Measurements from ENCODE around the gene ICAM3. TPM values are rescaled to one million over a fixed set of nuclear protein-coding genes. Genes with fewer than 3 reads are reported as not detected.

Gene ICAM3, protein sequence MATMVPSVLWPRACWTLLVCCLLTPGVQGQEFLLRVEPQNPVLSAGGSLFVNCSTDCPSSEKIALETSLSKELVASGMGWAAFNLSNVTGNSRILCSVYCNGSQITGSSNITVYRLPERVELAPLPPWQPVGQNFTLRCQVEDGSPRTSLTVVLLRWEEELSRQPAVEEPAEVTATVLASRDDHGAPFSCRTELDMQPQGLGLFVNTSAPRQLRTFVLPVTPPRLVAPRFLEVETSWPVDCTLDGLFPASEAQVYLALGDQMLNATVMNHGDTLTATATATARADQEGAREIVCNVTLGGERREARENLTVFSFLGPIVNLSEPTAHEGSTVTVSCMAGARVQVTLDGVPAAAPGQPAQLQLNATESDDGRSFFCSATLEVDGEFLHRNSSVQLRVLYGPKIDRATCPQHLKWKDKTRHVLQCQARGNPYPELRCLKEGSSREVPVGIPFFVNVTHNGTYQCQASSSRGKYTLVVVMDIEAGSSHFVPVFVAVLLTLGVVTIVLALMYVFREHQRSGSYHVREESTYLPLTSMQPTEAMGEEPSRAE
- total RNA-seq (2021; ENCODE audit: unreplicated experiment) (8.3 TPM), Bru-seq, nascent RNA (percentile 16 among the genes with signal in this experiment), BruChase-seq, experiment 1, labeled RNA remaining after a 6-hour chase (percentile 35 among the genes with signal in this experiment), BruChase-seq, experiment 2, labeled RNA remaining after a 2-hour chase (percentile 24 among the genes with signal in this experiment)
- polyA plus RNA-seq (2012) = 8.8 and 12.0 TPM in 2 replicates
- long read RNA-seq, partial matches to known transcripts = 3 of 4 reads
- long read RNA-seq, other reads (novel, unspliced or antisense) = 1 of 4 reads

DNA sequence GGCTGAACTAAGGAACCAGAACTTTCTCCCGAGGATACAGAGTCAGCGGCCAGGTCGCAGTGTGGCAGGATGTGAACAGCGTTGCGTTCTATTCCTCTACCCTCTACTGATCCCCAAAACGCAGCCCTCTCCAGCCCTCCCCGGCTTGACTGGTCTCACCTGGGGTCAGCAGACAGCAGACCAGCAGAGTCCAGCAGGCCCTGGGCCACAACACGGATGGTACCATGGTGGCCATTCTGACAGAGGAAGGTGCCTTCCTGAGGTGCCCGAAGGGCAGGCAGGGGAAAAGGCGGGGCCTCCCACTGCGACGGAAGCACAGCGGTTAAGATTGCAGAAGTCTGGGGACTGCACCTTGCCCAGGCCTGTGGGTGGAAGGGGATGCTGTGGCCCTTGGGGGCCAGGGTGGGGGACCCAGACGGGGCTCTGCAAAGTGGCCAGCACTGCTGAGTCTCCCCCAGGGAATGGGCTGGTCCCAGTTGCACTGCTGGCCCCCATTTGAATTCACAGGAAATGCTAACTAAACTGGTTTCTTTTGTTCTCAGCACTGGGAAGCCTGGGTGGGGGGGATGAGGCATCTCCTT, at the start of gene ICAM3:
TSS of gene ICAM3 (minus strand) at position 245 of the 581 bp plus-strand sequence. CDS start at position 235, 10 bp downstream.
- Histone ChIP-seq H3K36me3 (ENCODE audit: control insufficient read depth in 1 of 2, insufficient read depth in 2 of 2, low read length in 2 of 2) (no peaks in the 10 kb centered on the region), H3K27me3 (ENCODE audit: insufficient read depth, low read length) (no peaks in the 10 kb centered on the region), H2AFZ (ENCODE audit: low read depth, low read length, poor library complexity, severe bottlenecking) (no peak within 1 kb of the TSS), H3K4me2 (ENCODE audit: low read length) (no peak within 1 kb of the TSS), H4K20me1 (ENCODE audit: insufficient read depth) (no peaks in the 10 kb centered on the region), H3K9ac (ENCODE audit: low read length) (no peak within 1 kb of the TSS), H3K9me2 (ENCODE audit: insufficient read depth) (no peaks in the 10 kb centered on the region), H3K79me2 (ENCODE audit: insufficient read depth, low read length) (no peaks in the 10 kb centered on the region; the same call in 1 of the 2 replicates), H3K4me1 (ENCODE audit: control insufficient read depth in 1 of 2, insufficient read depth in 2 of 2, low read length in 2 of 2) (peaks cover 0 to 18% of the 10 kb centered on the region in 2 experiments; a peak in 2 of 4 replicates), H3K27ac (ENCODE audit: low read depth, low read length) (no peak within 1 kb of the TSS), H3K4me3 (replicated peaks in 1 of 2; ENCODE audit: low read depth in 1 of 2, low read length in 2 of 2) (no peak within 1 kb of the TSS), H3K9me3 (ENCODE audit: control insufficient read depth in 1 of 2, insufficient read depth in 1 of 2, low read depth in 1 of 2, low read length in 2 of 2) (no peaks in the 10 kb centered on the region)
- ChIA-PET RAD21 (ENCODE audit: low non-redundant PET in 1 of 2, low total read pairs in 2 of 2, uncharacterized antibody in 2 of 2, unreplicated experiment in 2 of 2) (no interaction called here), CTCF (no interaction called here), POLR2A (no interaction called here)
- no TSS peak for BruUV-seq (replicated peaks)
- ATAC-seq = no peak
- intact Hi-C loops (cut with micrococcal nuclease) = no loop called here
- TF ChIP-seq TCF7L2 (IDR thresholded peaks at IDR 0.05; ENCODE audit: borderline replicate concordance, extremely low read depth, insufficient read depth, insufficient read length) = no peak
- no peak for TF ChIP-seq CBX3 (IDR thresholded peaks at IDR 0.05; ENCODE audit: low read depth)
- TF ChIP-seq RAD21 (IDR thresholded peaks at IDR 0.05; ENCODE audit: low read depth) = no peak
- DNase-seq (ENCODE audit: low read depth, low spot score) = no peak

- Histone ChIP-seq H3K9ac (ENCODE audit: low read length) (no peak overlapping the region), H3K27me3 (ENCODE audit: insufficient read depth, low read length) (no peaks in the 10 kb centered on the region), H3K27ac (ENCODE audit: low read depth, low read length) (no peak overlapping the region), H3K4me1 (ENCODE audit: control insufficient read depth in 1 of 2, insufficient read depth in 2 of 2, low read length in 2 of 2) (0 out of 4 replicates have a peak, but pooled peaks cover 0 to 3% of the 10 kb centered on the region in 2 experiments), H3K79me2 (ENCODE audit: insufficient read depth, low read length) (no peaks in the 10 kb centered on the region), H3K36me3 (ENCODE audit: control insufficient read depth in 1 of 2, insufficient read depth in 2 of 2, low read length in 2 of 2) (peaks cover 16 to 24% of the 10 kb centered on the region in 2 experiments; a peak in 3 of 4 replicates), H4K20me1 (ENCODE audit: insufficient read depth) (0 out of 2 replicates have a peak, but pooled peaks cover 3% of the 10 kb centered on the region), H3K9me3 (ENCODE audit: control insufficient read depth in 1 of 2, insufficient read depth in 1 of 2, low read depth in 1 of 2, low read length in 2 of 2) (no peaks in the 10 kb centered on the region), H2AFZ (ENCODE audit: low read depth, low read length, poor library complexity, severe bottlenecking) (no peak overlapping the region), H3K4me2 (ENCODE audit: low read length) (no peak overlapping the region), H3K9me2 (ENCODE audit: insufficient read depth) (no peaks in the 10 kb centered on the region), H3K4me3 (replicated peaks in 1 of 2; ENCODE audit: low read depth in 1 of 2, low read length in 2 of 2) (no peak overlapping the region)
- ChIA-PET CTCF (interaction anchor here (0.7 to 8.8 kb wide), 18 partner anchors 9 to 459 kb away, joined by 3 to 233 read pairs (median 4); partner anchors contain the start of genes CDC37, ICAM1, ICAM5 and MRPL4), POLR2A (interaction anchor here (1.3 to 1.8 kb wide), 4 partner anchors 9 to 129 kb away, joined by 3 to 9 read pairs (median 6); partner anchors contain the start of gene TYK2), RAD21 (ENCODE audit: low non-redundant PET in 1 of 2, low total read pairs in 2 of 2, uncharacterized antibody in 2 of 2, unreplicated experiment in 2 of 2) (interaction anchor here (0.6 to 2.3 kb wide), 8 partner anchors 54 to 200 kb away, joined by 3 to 31 read pairs (median 11); partner anchors contain the start of gene ICAM1 (in 2 of the 2))
- peak; percentile 67 for ATAC-seq
- peak; percentile 77 for DNase-seq (ENCODE audit: low read depth, low spot score)
- BruUV-seq (replicated peaks) = TSS peak; percentile 39
- intact Hi-C loops (cut with micrococcal nuclease) = loop anchor here (1.0 to 5.0 kb wide), 3 partner anchors 120 to 1252 kb away; no protein-coding TSS in a partner anchor
- TF ChIP-seq EZH2phosphoT487 (IDR thresholded peaks at IDR 0.05; ENCODE audit: borderline replicate concordance) (no peak), FOSL1 (IDR thresholded peaks at IDR 0.05; ENCODE audit: low read depth) (no peak), ATF3 (IDR thresholded peaks at IDR 0.05) (no peak), ZNF274 (IDR thresholded peaks at IDR 0.05; ENCODE audit: low read depth, low read length) (no peak), SIN3A (IDR thresholded peaks at IDR 0.05; ENCODE audit: low read depth) (no peak), ZFX (IDR thresholded peaks at IDR 0.05) (no peak), CBX3 (IDR thresholded peaks at IDR 0.05; ENCODE audit: low read depth) (no peak), SRF (IDR thresholded peaks at IDR 0.05; ENCODE audit: low read depth) (no peak), CEBPB (IDR thresholded peaks at IDR 0.05; ENCODE audit: low read depth) (no peak), REST (IDR thresholded peaks at IDR 0.05; ENCODE audit: low read depth) (no peak), TCF7L2 (IDR thresholded peaks at IDR 0.05; ENCODE audit: borderline replicate concordance, extremely low read depth, insufficient read depth, insufficient read length) (no peak)
Observed at GRCh38 chr19:10388957-10389356, 49.5 kb upstream of the ICAM3 start.
